HL-60/S4 treated with retinoic acid at 250 ng/mL for 4 days and 3 days (cell line): Measurements from ENCODE around the gene TSPAN5.

Experiments
- in situ Hi-C: fragments of 300-500 bp; cut with MboI; formaldehyde crosslinking; loops from 2 replicates; pipeline ENCODE4 v1.7.0; 2022; ENCODE audit warnings: low sequenced_read_pairs

The TSPAN5 gene

GRCh38 chr4:98646422-98646821, 12.0 kb downstream of the TSPAN5 start:
- in situ Hi-C loops, result no loop called here

GRCh38 chr4:98645527-98645926, 12.9 kb downstream of the TSPAN5 start:
- in situ Hi-C loops, result no loop called here

GRCh38 chr4:98643755-98644154, 14.7 kb downstream of the TSPAN5 start:
- in situ Hi-C loops, result no loop called here

GRCh38 chr4:98642991-98643426, 15.4 kb downstream of the TSPAN5 start:
- in situ Hi-C loops, result no loop called here

GRCh38 chr4:98641906-98642668, 16.3 kb downstream of the TSPAN5 start:
- in situ Hi-C loops, result no loop called here

- in situ Hi-C loops, result no loop called here
These were observed 17.0 kb downstream of the TSPAN5 start for GRCh38 chr4:98641376-98641775.

GRCh38 chr4:98639523-98639922, 18.9 kb downstream of the TSPAN5 start:
- in situ Hi-C loops, result no loop called here

- in situ Hi-C loops, result no loop called here
These were observed 19.3 kb downstream of the TSPAN5 start for GRCh38 chr4:98639108-98639507.

GRCh38 chr4:98638661-98639060, 19.8 kb downstream of the TSPAN5 start:
- in situ Hi-C loops, result no loop called here

GRCh38 chr4:98634061-98634460, 24.4 kb downstream of the TSPAN5 start:
- in situ Hi-C loops, result no loop called here

- in situ Hi-C loops, result no loop called here
These were observed 25.3 kb downstream of the TSPAN5 start for GRCh38 chr4:98633159-98633558.

GRCh38 chr4:98632258-98632657, 26.2 kb downstream of the TSPAN5 start:
- in situ Hi-C loops, result no loop called here

- in situ Hi-C loops, result no loop called here
These were observed 26.9 kb downstream of the TSPAN5 start for GRCh38 chr4:98631506-98631905.

GRCh38 chr4:98630737-98631454, 27.5 kb downstream of the TSPAN5 start:
- in situ Hi-C loops, result no loop called here

- in situ Hi-C loops, result no loop called here
These were observed 30.7 kb downstream of the TSPAN5 start for GRCh38 chr4:98627531-98628257.

- in situ Hi-C loops, result no loop called here
These were observed 32.1 kb downstream of the TSPAN5 start for GRCh38 chr4:98626350-98626749.

- in situ Hi-C loops, result no loop called here
These were observed 32.5 kb downstream of the TSPAN5 start for GRCh38 chr4:98625920-98626319.

GRCh38 chr4:98625399-98625798, 33.0 kb downstream of the TSPAN5 start:
- in situ Hi-C loops, result no loop called here

GRCh38 chr4:98624642-98625041, 33.8 kb downstream of the TSPAN5 start:
- in situ Hi-C loops, result no loop called here

GRCh38 chr4:98624144-98624543, 34.3 kb downstream of the TSPAN5 start:
- in situ Hi-C loops, result no loop called here

- in situ Hi-C loops, result no loop called here
These were observed 35.1 kb downstream of the TSPAN5 start for GRCh38 chr4:98623126-98623802.
